Activated T-cell treated with anti-CD3 and anti-CD28 coated beads, Interleukin-2, amount 50 U/mL, for 24 hours (primary cell): ENCODE measurements around the gene ANAPC2.

Experiments used
- DNase-seq: peaks from one replicate; pipeline ENCODE4 v3.0.0-alpha.2; 2020
- H3K27ac Mint-ChIP-seq: 2 replicates; pipeline ENCODE4 v1.8.0; 2020; ENCODE audit warnings: mild to moderate bottlenecking, mixed read lengths
- H3K27me3 Mint-ChIP-seq: 2 replicates; pipeline ENCODE4 v1.8.0; 2020; ENCODE audit warnings: mixed read lengths
- H3K36me3 Mint-ChIP-seq: 2 replicates; pipeline ENCODE4 v1.8.0; 2020; ENCODE audit warnings: low read depth, mixed read lengths
- H3K4me1 Mint-ChIP-seq: 2 replicates; pipeline ENCODE4 v1.8.0; 2020; ENCODE audit warnings: low read depth, mixed read lengths
- H3K4me3 Mint-ChIP-seq: 2 replicates; pipeline ENCODE4 v1.8.0; 2020; ENCODE audit warnings: mild to moderate bottlenecking, moderate library complexity, mixed read lengths
- H3K9me3 Mint-ChIP-seq: 2 replicates; pipeline ENCODE4 v1.8.0; 2020; ENCODE audit warnings: mixed read lengths

ANAPC2 gene

GRCh38 chr9:137170486-137171148, 17.7 kb downstream of the ANAPC2 start:
- no peak overlapping the region for H3K27ac Mint-ChIP-seq
- H3K9me3 Mint-ChIP-seq: no peaks in the 10 kb centered on the region
- no peak for DNase-seq
- H3K27me3 Mint-ChIP-seq: peaks cover 64% of the 10 kb centered on the region
- H3K4me1 Mint-ChIP-seq: peaks cover 12% of the 10 kb centered on the region
- no peak overlapping the region for H3K4me3 Mint-ChIP-seq
- no peaks in the 10 kb centered on the region for H3K36me3 Mint-ChIP-seq

GRCh38 chr9:137169896-137170358, 18.4 kb downstream of the ANAPC2 start, which contains the start of gene LRRC26:
LRRC26 (minus strand) TSS chr9:137170051; CDS start chr9:137169943, 108 bp downstream.
- H3K27me3 Mint-ChIP-seq: peaks cover 71% of the 10 kb centered on the region
- H3K9me3 Mint-ChIP-seq: no peaks in the 10 kb centered on the region

GRCh38 chr9:137168904-137169856, 19.2 kb downstream of the ANAPC2 start:
- Mint-ChIP-seq H3K9me3 (no peaks in the 10 kb centered on the region), H3K4me1 (peaks cover 6% of the 10 kb centered on the region), H3K4me3 (peak overlapping the region; percentile 51), H3K27ac (no peak overlapping the region), H3K27me3 (peaks cover 79% of the 10 kb centered on the region), H3K36me3 (no peaks in the 10 kb centered on the region)
- DNase-seq: peak; percentile 50

More at GRCh38 chr9:137169896-137170358, 18.4 kb downstream of the ANAPC2 start, which contains the start of gene LRRC26:
- peaks cover 10% of the 10 kb centered on the region for H3K4me1 Mint-ChIP-seq
- H3K27ac Mint-ChIP-seq: no peak within 1 kb of the TSS
- no peaks in the 10 kb centered on the region for H3K36me3 Mint-ChIP-seq
- peak within 1 kb of the TSS; percentile 51 for H3K4me3 Mint-ChIP-seq
- no peak for DNase-seq

GRCh38 chr9:137168573-137168903, 19.8 kb downstream of the ANAPC2 start:
- H3K9me3 Mint-ChIP-seq: no peaks in the 10 kb centered on the region
- no peak overlapping the region for H3K27ac Mint-ChIP-seq
- H3K4me3 Mint-ChIP-seq: no peak overlapping the region
- no peak for DNase-seq
- no peaks in the 10 kb centered on the region for H3K36me3 Mint-ChIP-seq
- H3K27me3 Mint-ChIP-seq: peaks cover 77% of the 10 kb centered on the region
- H3K4me1 Mint-ChIP-seq: peaks cover 5% of the 10 kb centered on the region

GRCh38 chr9:137167747-137168572, 20.4 kb downstream of the ANAPC2 start:
- Mint-ChIP-seq H3K36me3 (no peaks in the 10 kb centered on the region), H3K4me1 (peaks cover 9% of the 10 kb centered on the region), H3K27ac (no peak overlapping the region), H3K9me3 (no peaks in the 10 kb centered on the region), H3K4me3 (no peak overlapping the region), H3K27me3 (peaks cover 77% of the 10 kb centered on the region)
- no peak for DNase-seq

- H3K9me3 Mint-ChIP-seq: no peaks in the 10 kb centered on the region
- H3K27ac Mint-ChIP-seq: no peak overlapping the region
- H3K27me3 Mint-ChIP-seq: peaks cover 76% of the 10 kb centered on the region
- H3K36me3 Mint-ChIP-seq: no peaks in the 10 kb centered on the region
- peaks cover 11% of the 10 kb centered on the region for H3K4me1 Mint-ChIP-seq
- no peak for DNase-seq
- H3K4me3 Mint-ChIP-seq: no peak overlapping the region
Observed at GRCh38 chr9:137167277-137167746, 21.0 kb downstream of the ANAPC2 start.

- peaks cover 72% of the 10 kb centered on the region for H3K27me3 Mint-ChIP-seq
- no peak overlapping the region for H3K4me3 Mint-ChIP-seq
- H3K9me3 Mint-ChIP-seq: no peaks in the 10 kb centered on the region
- H3K36me3 Mint-ChIP-seq: no peaks in the 10 kb centered on the region
- peaks cover 11% of the 10 kb centered on the region for H3K4me1 Mint-ChIP-seq
- no peak for DNase-seq
- no peak overlapping the region for H3K27ac Mint-ChIP-seq
Observed at GRCh38 chr9:137166380-137167229, 21.8 kb downstream of the ANAPC2 start.

GRCh38 chr9:137165250-137165836, 23.0 kb downstream of the ANAPC2 start:
- H3K36me3 Mint-ChIP-seq: no peaks in the 10 kb centered on the region
- no peak for DNase-seq
- H3K9me3 Mint-ChIP-seq: no peaks in the 10 kb centered on the region
- H3K4me3 Mint-ChIP-seq: no peak overlapping the region
- peaks cover 11% of the 10 kb centered on the region for H3K4me1 Mint-ChIP-seq
- H3K27ac Mint-ChIP-seq: no peak overlapping the region
- H3K27me3 Mint-ChIP-seq: peaks cover 70% of the 10 kb centered on the region

- Mint-ChIP-seq H3K4me1 (peaks cover 11% of the 10 kb centered on the region), H3K27me3 (peaks cover 72% of the 10 kb centered on the region), H3K27ac (no peak overlapping the region), H3K9me3 (no peaks in the 10 kb centered on the region), H3K4me3 (no peak overlapping the region), H3K36me3 (no peaks in the 10 kb centered on the region)
- DNase-seq: no peak
Observed at GRCh38 chr9:137164370-137165249, 23.8 kb downstream of the ANAPC2 start.

- DNase-seq: no peak
- Mint-ChIP-seq H3K27me3 (peaks cover 76% of the 10 kb centered on the region), H3K4me1 (peaks cover 14% of the 10 kb centered on the region), H3K36me3 (no peaks in the 10 kb centered on the region), H3K9me3 (no peaks in the 10 kb centered on the region), H3K27ac (no peak overlapping the region), H3K4me3 (no peak overlapping the region)
Observed at GRCh38 chr9:137163805-137164204, 24.6 kb downstream of the ANAPC2 start.

- Mint-ChIP-seq H3K9me3 (no peaks in the 10 kb centered on the region), H3K36me3 (no peaks in the 10 kb centered on the region), H3K4me3 (no peak overlapping the region), H3K4me1 (peaks cover 14% of the 10 kb centered on the region), H3K27ac (no peak overlapping the region), H3K27me3 (peaks cover 77% of the 10 kb centered on the region)
- no peak for DNase-seq
Observed at GRCh38 chr9:137163365-137163715, 25.0 kb downstream of the ANAPC2 start.

- Mint-ChIP-seq H3K27me3 (peaks cover 83% of the 10 kb centered on the region), H3K4me3 (no peak overlapping the region), H3K27ac (no peak overlapping the region), H3K36me3 (no peaks in the 10 kb centered on the region), H3K9me3 (no peaks in the 10 kb centered on the region), H3K4me1 (peaks cover 18% of the 10 kb centered on the region)
- DNase-seq: no peak
Observed at GRCh38 chr9:137162505-137163364, 25.6 kb downstream of the ANAPC2 start.
